GM12878 (cell line): ENCODE measurements around the gene SETBP1. TPM values are rescaled to one million over a fixed set of nuclear protein-coding genes. Genes with fewer than 3 reads are reported as not detected.

Experiments used
- ATAC-seq: fragments of 200-7000 bp; cut with Tn5 transposase; 3 replicates; pipeline ENCODE4 v1.9.1; 2020; ENCODE audit warnings: mild to moderate bottlenecking, moderate library complexity
- BruUV-seq: library from RNA; stranded (reverse); fragments of 400-500 nt; replicated peaks from 2 replicates; lab custom pipeline; 2021; lab: Mats Ljungman, UMichigan
- CTCF ChIA-PET: fragments of 300-600 bp; sonication (Branson Sonifier 250); formaldehyde crosslinking; extraction: SDS; loops from one replicate; lab custom pipeline; 2021; ENCODE audit warnings: inconsistent platforms; lab: Yijun Ruan, JAX
- POLR2A ChIA-PET: fragments of 350-600 bp; formaldehyde crosslinking; extraction: SDS; loops from one replicate; lab custom pipeline; 2021; ENCODE audit warnings: inconsistent platforms; lab: Charles Lee
- RAD21 ChIA-PET: fragments of 300-600 bp; sonication (Branson Sonifier 250); formaldehyde crosslinking; loops from one replicate; lab custom pipeline; 2023; ENCODE audit warnings: antibody characterized with exemption; ENCODE audit not compliant: unreplicated experiment; lab: Charles Lee
- SMC1A ChIA-PET: fragments of 300-600 bp; sonication (Branson Sonifier 250); formaldehyde crosslinking; loops from one replicate; lab custom pipeline; 2023; ENCODE audit not compliant: unreplicated experiment, uncharacterized antibody; lab: Charles Lee
- DNase-seq: peaks from one replicate; pipeline ENCODE4 v3.0.0-alpha.2; 2011; ENCODE audit warnings: low read depth, low spot score
- FAIRE-seq: peaks from 3 replicates; lab custom pipeline; 2011; peaks lifted over from hg19 to GRCh38; lab: Jason Lieb, UNC
- H2AFZ ChIP-seq: 2 replicates; pipeline ENCODE4 v1.6.0; 2011; ENCODE audit warnings: low read depth, low read length, control low read depth; ENCODE audit not compliant: control insufficient read depth
- H3K27ac ChIP-seq: 2 replicates; pipeline ENCODE4 v1.5.1; 2011; ENCODE audit warnings: control low read depth; ENCODE audit not compliant: control insufficient read depth, insufficient read depth
- H3K27me3 ChIP-seq, 2 experiments: replicated peaks in 1 of 2; 2 replicates each; pipeline versions ENCODE4 v1.6.0 to v1.6.1; 2011; ENCODE audit warnings: low read length in 1 of 2; ENCODE audit not compliant: control insufficient read depth in 2 of 2, insufficient read depth in 2 of 2
- H3K36me3 ChIP-seq, 2 experiments: 2 replicates each; pipeline ENCODE4 v1.5.1; 2011; ENCODE audit warnings: low read length in 1 of 2; ENCODE audit not compliant: control insufficient read depth in 2 of 2, insufficient read depth in 2 of 2
- H3K4me1 ChIP-seq: 2 replicates; pipeline ENCODE4 v1.6.1; 2011; ENCODE audit warnings: mild to moderate bottlenecking, low read length, moderate library complexity, mixed read lengths; ENCODE audit not compliant: control insufficient read depth, insufficient read depth
- H3K4me2 ChIP-seq: 2 replicates; pipeline ENCODE4 v1.6.0; 2011; ENCODE audit warnings: control low read depth; ENCODE audit not compliant: control insufficient read depth, insufficient read depth
- H3K4me3 ChIP-seq: fragments of 200-600 bp; sonication (generic); 2 replicates; pipeline ENCODE4 v1.5.1; 2016
- H3K79me2 ChIP-seq: 2 replicates; pipeline ENCODE4 v1.6.0; 2011; ENCODE audit warnings: low read length; ENCODE audit not compliant: control insufficient read depth, insufficient read depth
- H3K9ac ChIP-seq: 2 replicates; pipeline ENCODE4 v1.8.0; 2011; ENCODE audit warnings: low read length, control low read depth, mixed read lengths; ENCODE audit not compliant: control insufficient read depth, insufficient read depth
- H3K9me3 ChIP-seq: replicated peaks from 3 replicates; pipeline ENCODE4 v1.5.1; 2011; ENCODE audit warnings: mild to moderate bottlenecking, low read length; ENCODE audit not compliant: control insufficient read depth, insufficient read depth
- H4K20me1 ChIP-seq: 2 replicates; pipeline ENCODE4 v1.6.0; 2011; ENCODE audit not compliant: control insufficient read depth, insufficient read depth
- ASH2L ChIP-seq: fragments of 300-600, 200-600 bp; sonication (generic); IDR thresholded peaks from 2 replicates; pipeline ENCODE4 v1.6.1; 2017; ENCODE audit warnings: low read depth, mild to moderate bottlenecking, borderline replicate concordance
- ATF3 ChIP-seq: IDR thresholded peaks from 2 replicates; pipeline ENCODE4 v1.6.1; 2011; ENCODE audit warnings: low read depth, mild to moderate bottlenecking, low read length, moderate library complexity, borderline replicate concordance; ENCODE audit errors: extremely low read depth
- BHLHE40 ChIP-seq, 2 experiments: fragments of 450-650 bp in 1 of 2; IDR thresholded peaks; 2 replicates each; pipeline ENCODE4 v1.6.1; 2011 to 2017; ENCODE audit warnings: low read depth in 2 of 2, borderline replicate concordance in 1 of 2, improper control_type of control experiment in 1 of 2, low read length in 1 of 2, mild to moderate bottlenecking in 1 of 2
- GATAD2B ChIP-seq: fragments of 450-650 bp; conservative IDR thresholded peaks from 2 replicates; pipeline ENCODE4 v1.6.1; 2017; ENCODE audit warnings: low read depth, mild to moderate bottlenecking, moderate library complexity
- HDAC2 ChIP-seq: fragments of 200-600 bp; sonication (generic); IDR thresholded peaks from 2 replicates; pipeline ENCODE4 v1.6.1; 2017
- LARP7 ChIP-seq: fragments of 450-650 bp; IDR thresholded peaks from 2 replicates; pipeline ENCODE4 v1.6.1; 2017; ENCODE audit warnings: mild to moderate bottlenecking
- NKRF ChIP-seq: fragments of 450-650 bp; conservative IDR thresholded peaks from 2 replicates; pipeline ENCODE4 v1.6.1; 2017; ENCODE audit warnings: mild to moderate bottlenecking, moderate library complexity
- PAX8 ChIP-seq: fragments of 450-650 bp; IDR thresholded peaks from 2 replicates; pipeline ENCODE4 v1.6.1; 2017; ENCODE audit warnings: mild to moderate bottlenecking, moderate library complexity
- POLR2A ChIP-seq: IDR thresholded peaks from 2 replicates; pipeline ENCODE4 v1.6.1; 2011; ENCODE audit warnings: low read depth, mild to moderate bottlenecking, low read length
- RUNX3 ChIP-seq: IDR thresholded peaks from 2 replicates; pipeline ENCODE4 v1.6.1; 2012; ENCODE audit warnings: low read length, inconsistent platforms
- SMC3 ChIP-seq: IDR thresholded peaks from 2 replicates; pipeline ENCODE4 v1.6.1; 2011; ENCODE audit warnings: low read length, improper control_type of control experiment, borderline replicate concordance
- WGBS: methylation state at CpG from one replicate; pipeline ENCODE4 v1.1.6; 2016; ENCODE audit warnings: low lambda C conversion rate; ENCODE audit not compliant: insufficient replicate concordance, insufficient coverage; ENCODE audit errors: missing lambda C conversion rate; 5-methylcytosine and 5-hydroxymethylcytosine counted together
- in situ Hi-C: fragments of 300-500 bp; cut with MboI; formaldehyde crosslinking; loops from 9 replicates; pipeline ENCODE4 v1.14.3; 2018; ENCODE audit warnings: mixed read lengths
- intact Hi-C: fragments of 100-400 bp; cut with micrococcal nuclease; formaldehyde crosslinking; loops from one replicate; pipeline ENCODE4 v1.14.2; 2022; ENCODE audit not compliant: unreplicated experiment
- polyA plus RNA-seq, 11 experiments: library from polyadenylated mRNA; depleted of rRNA in 4 of 11; unstranded in 6 of 11; stranded (reverse) in 5 of 11; fragments of >200 nt; fragmentation: Nextera tagmentation in 4 of 11; fragmentation: Illumina TruSeq in 1 of 11; extraction: Ambion mirVana in 4 of 11; extraction: Trizol in 1 of 11; gene quantifications; 1 replicate in 1 of 11; 2 replicates in 10 of 11; pipeline versions ENCODE4 v1.2.1 to v1.2.3, GENCODE V29; 2011 to 2016; ENCODE audit warnings: inconsistent platforms in 2 of 11, missing spikeins in 2 of 11, low read depth in 1 of 11
- total RNA-seq, 4 experiments: library from RNA; depleted of rRNA in 3 of 4; stranded (reverse); fragments of >200 nt in 3 of 4; fragmentation: Illumina TruSeq in 1 of 4; extraction: Trizol in 1 of 4; gene quantifications; 2 replicates each; pipeline versions ENCODE4 v1.2.1 to v1.2.3, GENCODE V29; 2013 to 2021
- TF ChIP-seq, protein P1 (sequence below): IDR thresholded peaks from 2 replicates; pipeline ENCODE4 v1.6.1; 2011; ENCODE audit warnings: borderline replicate concordance, low read depth, mild to moderate bottlenecking, moderate library complexity, mixed read lengths, low read length; ENCODE audit not compliant: insufficient read depth; ENCODE audit errors: extremely low read length
- TF ChIP-seq, protein P2 (sequence below): fragments of 150-350 bp; IDR thresholded peaks from 2 replicates; pipeline ENCODE4 v1.6.1; 2016; ENCODE audit warnings: low read depth, low read length
- TF ChIP-seq, protein P3 (sequence below): IDR thresholded peaks from 2 replicates; pipeline ENCODE4 v1.6.1; 2012; ENCODE audit warnings: low read depth, low read length, improper control_type of control experiment
- TF ChIP-seq, protein P4 (sequence below): fragments of 150-350 bp; IDR thresholded peaks from 2 replicates; pipeline ENCODE4 v1.6.1; 2014; ENCODE audit warnings: mild to moderate bottlenecking, low read depth, low read length

SETBP1 gene
- total and polyA plus RNA-seq, 10 of the 15 experiments (the other 5 are each of a cell fraction or from before 2014, with no cell fraction given), result 0.99 to 29.7 (median 8.3) TPM

DNA sequence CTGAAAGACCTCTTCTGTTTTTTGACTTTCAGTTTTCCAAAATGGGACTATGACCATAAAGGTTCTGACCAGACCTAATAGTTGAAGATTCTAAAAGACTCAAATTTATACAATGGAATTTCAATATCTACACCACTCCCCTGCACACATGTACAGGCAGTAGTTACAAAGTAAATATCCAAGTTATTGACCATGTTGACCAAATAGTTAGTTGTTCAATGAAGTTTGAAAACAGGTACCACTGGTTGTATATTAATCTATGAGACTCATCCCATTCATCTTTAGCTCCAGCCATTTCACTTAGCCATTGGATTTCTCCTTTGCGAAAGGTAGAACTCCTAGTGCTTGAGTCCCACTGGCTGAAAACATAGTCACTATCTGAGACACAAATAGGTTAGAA is 277.4 kb downstream of the SETBP1 start:
- H4K20me1 ChIP-seq, result no peaks in the 10 kb centered on the region
- no peak overlapping the region for H3K4me2 ChIP-seq
- no peak for TF ChIP-seq GATAD2B
- TF ChIP-seq POLR2A, result no peak
- no peak for TF ChIP-seq NKRF
- TF ChIP-seq LARP7, result no peak
- no peak for TF ChIP-seq SMC3
- TF ChIP-seq BHLHE40 (IDR thresholded peaks at IDR 0.05; ENCODE audit: borderline replicate concordance in 1 of 2, low read depth in 2 of 2, low read length in 1 of 2), result no peak
- no peak for TF ChIP-seq PAX8
- TF ChIP-seq, protein P1, sequence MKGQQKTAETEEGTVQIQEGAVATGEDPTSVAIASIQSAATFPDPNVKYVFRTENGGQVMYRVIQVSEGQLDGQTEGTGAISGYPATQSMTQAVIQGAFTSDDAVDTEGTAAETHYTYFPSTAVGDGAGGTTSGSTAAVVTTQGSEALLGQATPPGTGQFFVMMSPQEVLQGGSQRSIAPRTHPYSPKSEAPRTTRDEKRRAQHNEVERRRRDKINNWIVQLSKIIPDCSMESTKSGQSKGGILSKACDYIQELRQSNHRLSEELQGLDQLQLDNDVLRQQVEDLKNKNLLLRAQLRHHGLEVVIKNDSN, result no peak
- TF ChIP-seq ATF3, result no peak
- no peak for TF ChIP-seq RUNX3
- TF ChIP-seq, protein P2, sequence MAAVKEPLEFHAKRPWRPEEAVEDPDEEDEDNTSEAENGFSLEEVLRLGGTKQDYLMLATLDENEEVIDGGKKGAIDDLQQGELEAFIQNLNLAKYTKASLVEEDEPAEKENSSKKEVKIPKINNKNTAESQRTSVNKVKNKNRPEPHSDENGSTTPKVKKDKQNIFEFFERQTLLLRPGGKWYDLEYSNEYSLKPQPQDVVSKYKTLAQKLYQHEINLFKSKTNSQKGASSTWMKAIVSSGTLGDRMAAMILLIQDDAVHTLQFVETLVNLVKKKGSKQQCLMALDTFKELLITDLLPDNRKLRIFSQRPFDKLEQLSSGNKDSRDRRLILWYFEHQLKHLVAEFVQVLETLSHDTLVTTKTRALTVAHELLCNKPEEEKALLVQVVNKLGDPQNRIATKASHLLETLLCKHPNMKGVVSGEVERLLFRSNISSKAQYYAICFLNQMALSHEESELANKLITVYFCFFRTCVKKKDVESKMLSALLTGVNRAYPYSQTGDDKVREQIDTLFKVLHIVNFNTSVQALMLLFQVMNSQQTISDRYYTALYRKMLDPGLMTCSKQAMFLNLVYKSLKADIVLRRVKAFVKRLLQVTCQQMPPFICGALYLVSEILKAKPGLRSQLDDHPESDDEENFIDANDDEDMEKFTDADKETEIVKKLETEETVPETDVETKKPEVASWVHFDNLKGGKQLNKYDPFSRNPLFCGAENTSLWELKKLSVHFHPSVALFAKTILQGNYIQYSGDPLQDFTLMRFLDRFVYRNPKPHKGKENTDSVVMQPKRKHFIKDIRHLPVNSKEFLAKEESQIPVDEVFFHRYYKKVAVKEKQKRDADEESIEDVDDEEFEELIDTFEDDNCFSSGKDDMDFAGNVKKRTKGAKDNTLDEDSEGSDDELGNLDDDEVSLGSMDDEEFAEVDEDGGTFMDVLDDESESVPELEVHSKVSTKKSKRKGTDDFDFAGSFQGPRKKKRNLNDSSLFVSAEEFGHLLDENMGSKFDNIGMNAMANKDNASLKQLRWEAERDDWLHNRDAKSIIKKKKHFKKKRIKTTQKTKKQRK, result no peak
- TF ChIP-seq, protein P3, sequence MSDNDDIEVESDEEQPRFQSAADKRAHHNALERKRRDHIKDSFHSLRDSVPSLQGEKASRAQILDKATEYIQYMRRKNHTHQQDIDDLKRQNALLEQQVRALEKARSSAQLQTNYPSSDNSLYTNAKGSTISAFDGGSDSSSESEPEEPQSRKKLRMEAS, result no peak
- TF ChIP-seq ASH2L, result no peak
- TF ChIP-seq, protein P4, sequence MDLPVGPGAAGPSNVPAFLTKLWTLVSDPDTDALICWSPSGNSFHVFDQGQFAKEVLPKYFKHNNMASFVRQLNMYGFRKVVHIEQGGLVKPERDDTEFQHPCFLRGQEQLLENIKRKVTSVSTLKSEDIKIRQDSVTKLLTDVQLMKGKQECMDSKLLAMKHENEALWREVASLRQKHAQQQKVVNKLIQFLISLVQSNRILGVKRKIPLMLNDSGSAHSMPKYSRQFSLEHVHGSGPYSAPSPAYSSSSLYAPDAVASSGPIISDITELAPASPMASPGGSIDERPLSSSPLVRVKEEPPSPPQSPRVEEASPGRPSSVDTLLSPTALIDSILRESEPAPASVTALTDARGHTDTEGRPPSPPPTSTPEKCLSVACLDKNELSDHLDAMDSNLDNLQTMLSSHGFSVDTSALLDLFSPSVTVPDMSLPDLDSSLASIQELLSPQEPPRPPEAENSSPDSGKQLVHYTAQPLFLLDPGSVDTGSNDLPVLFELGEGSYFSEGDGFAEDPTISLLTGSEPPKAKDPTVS, result no peak
- TF ChIP-seq HDAC2, result no peak
- H3K9me3 ChIP-seq, result no peaks in the 10 kb centered on the region
- no TSS peak for BruUV-seq
- DNase-seq (no peak), ATAC-seq (no peak), FAIRE-seq (no peak)
- ChIA-PET SMC1A (interaction anchor here (0.9 to 1.8 kb wide), 6 partner anchors 8 to 260 kb away, joined by 3 to 5 read pairs (median 3); no protein-coding TSS in a partner anchor), RAD21 (interaction anchor here (1.1 kb wide), 1 partner anchor 9 kb away, joined by 3 read pairs; no protein-coding TSS in a partner anchor), CTCF (no interaction called here), POLR2A (interaction anchor here (1.8 kb wide), 1 partner anchor 22 kb away, joined by 7 read pairs; no protein-coding TSS in a partner anchor)
- no peak overlapping the region for H2AFZ ChIP-seq
- H3K36me3 ChIP-seq, result no peaks in the 10 kb centered on the region; a peak in 2 of 4 replicates
- no peaks in the 10 kb centered on the region for H3K79me2 ChIP-seq
- H3K9ac ChIP-seq, result no peak overlapping the region
- no peak overlapping the region for H3K4me3 ChIP-seq
- intact Hi-C loops (no loop called here), in situ Hi-C loops (no loop called here)
- H3K27ac ChIP-seq, result no peak overlapping the region
- 100% methylated on average over 1 of the region's 1 CpG for WGBS
- H3K27me3 ChIP-seq, result no peaks in the 10 kb centered on the region
- H3K4me1 ChIP-seq, result no peaks in the 10 kb centered on the region
